ENCODE results near the gene POTEF.
"Not testable (repeated sequence)": the region's sequence is repeated elsewhere in the genome, so short reads cannot be mapped to it uniquely, and the experiment has no call there.

GRCh38 chr2:130127726-130128125 is 1.3 kb downstream of the POTEF start:
- not testable (repeated sequence) for TF ChIP-seq JUN (IDR thresholded peaks at IDR 0.05; ENCODE audit: borderline replicate concordance, insufficient read depth, insufficient read length, low read depth); CTCF (IDR thresholded peaks at IDR 0.05; ENCODE audit: extremely low read depth in 1 of 2, insufficient read depth in 1 of 2, low read depth in 1 of 2, low read length in 2 of 2); EZH2 (IDR thresholded peaks at IDR 0.05; ENCODE audit: borderline replicate concordance, low read depth, low read length, severe bottlenecking); POLR2A (IDR thresholded peaks at IDR 0.05; ENCODE audit: low read depth, low read length); POLR2AphosphoS5 (IDR thresholded peaks at IDR 0.05; ENCODE audit: insufficient read depth, low read depth, low read length)
